ENCODE data around the gene ATG5. TPM values are rescaled to one million over a fixed set of nuclear protein-coding genes. Genes with fewer than 3 reads are reported as not detected.

The ATG5 gene
- total RNA-seq, 2 donors from 2014 or later: 21.1 to 26.5 TPM

DNA sequence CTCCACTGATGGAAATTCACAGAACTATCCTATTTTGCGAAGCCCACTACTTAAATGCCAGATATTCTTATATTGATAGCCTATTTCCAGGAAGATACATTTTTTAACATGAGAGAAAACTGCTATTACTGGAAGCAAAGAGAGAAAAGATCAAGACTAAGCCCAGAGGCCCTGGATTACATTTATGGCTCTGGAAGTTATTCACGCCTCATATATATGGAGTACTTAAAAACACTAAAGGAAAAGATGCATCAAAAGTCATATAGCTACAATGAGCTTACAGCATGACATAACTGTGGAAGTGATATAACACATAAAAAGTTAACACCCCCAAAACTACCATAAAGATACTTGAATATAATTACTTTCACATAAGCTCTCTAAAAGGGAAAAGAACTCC lies 19.8 kb downstream of the ATG5 start:
- WGBS, 2 donors: 66 to 97% methylated on average over 2 of the region's 2 CpGs
- H3K36me3 ChIP-seq (replicated peaks in 1 of 2; ENCODE audit: insufficient read depth in 1 of 2, low read depth in 2 of 2): no peaks in the 10 kb centered on the region
- no peak overlapping the region for H3K27ac ChIP-seq
- H3K27me3 ChIP-seq: no peaks in the 10 kb centered on the region
- no peaks in the 10 kb centered on the region for H3K9me3 ChIP-seq
- H3K4me3 ChIP-seq: no peak overlapping the region
- ATAC-seq (no peak), DNase-seq (no peak)
- peaks cover 19% of the 10 kb centered on the region for H3K4me1 ChIP-seq
- TF ChIP-seq, protein P1, sequence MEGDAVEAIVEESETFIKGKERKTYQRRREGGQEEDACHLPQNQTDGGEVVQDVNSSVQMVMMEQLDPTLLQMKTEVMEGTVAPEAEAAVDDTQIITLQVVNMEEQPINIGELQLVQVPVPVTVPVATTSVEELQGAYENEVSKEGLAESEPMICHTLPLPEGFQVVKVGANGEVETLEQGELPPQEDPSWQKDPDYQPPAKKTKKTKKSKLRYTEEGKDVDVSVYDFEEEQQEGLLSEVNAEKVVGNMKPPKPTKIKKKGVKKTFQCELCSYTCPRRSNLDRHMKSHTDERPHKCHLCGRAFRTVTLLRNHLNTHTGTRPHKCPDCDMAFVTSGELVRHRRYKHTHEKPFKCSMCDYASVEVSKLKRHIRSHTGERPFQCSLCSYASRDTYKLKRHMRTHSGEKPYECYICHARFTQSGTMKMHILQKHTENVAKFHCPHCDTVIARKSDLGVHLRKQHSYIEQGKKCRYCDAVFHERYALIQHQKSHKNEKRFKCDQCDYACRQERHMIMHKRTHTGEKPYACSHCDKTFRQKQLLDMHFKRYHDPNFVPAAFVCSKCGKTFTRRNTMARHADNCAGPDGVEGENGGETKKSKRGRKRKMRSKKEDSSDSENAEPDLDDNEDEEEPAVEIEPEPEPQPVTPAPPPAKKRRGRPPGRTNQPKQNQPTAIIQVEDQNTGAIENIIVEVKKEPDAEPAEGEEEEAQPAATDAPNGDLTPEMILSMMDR (IDR thresholded peaks at IDR 0.05): no peak
- no peak for TF ChIP-seq POLR2A (IDR thresholded peaks at IDR 0.05)
- intact Hi-C loops (cut with DNase I): no loop called here

DNA sequence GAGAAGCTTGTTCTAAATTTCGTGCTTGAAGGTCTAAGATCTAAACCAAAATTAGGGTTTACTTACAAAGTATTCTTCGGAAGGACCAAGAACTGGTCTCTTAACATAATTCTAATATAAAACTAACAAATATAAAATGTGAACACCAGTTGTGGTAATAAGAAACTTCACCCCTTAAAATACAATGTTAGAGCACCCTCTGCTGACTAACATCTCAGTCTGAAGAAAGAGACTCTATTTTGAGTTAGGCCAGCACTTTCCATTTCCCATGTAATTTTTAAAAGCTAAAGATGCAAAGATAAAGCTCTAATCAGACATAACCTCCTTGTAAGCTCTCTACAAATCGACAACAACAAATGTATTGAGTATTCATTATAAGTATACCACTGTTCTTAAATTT lies 24.6 kb downstream of the ATG5 start:
- no peaks in the 10 kb centered on the region for H3K9me3 ChIP-seq
- ATAC-seq: no peak
- no peak overlapping the region for H3K4me3 ChIP-seq
- no peaks in the 10 kb centered on the region for H3K27me3 ChIP-seq
- H3K36me3 ChIP-seq (replicated peaks in 1 of 2; ENCODE audit: insufficient read depth in 1 of 2, low read depth in 2 of 2): no peaks in the 10 kb centered on the region
- DNase-seq: no peak
- 37 to 39% methylated on average over 3 of the region's 3 CpGs for WGBS, 2 donors
- intact Hi-C loops (cut with DNase I): no loop called here
- peaks cover 22% of the 10 kb centered on the region for H3K4me1 ChIP-seq
- H3K27ac ChIP-seq: no peak overlapping the region
- TF ChIP-seq, protein P1 (IDR thresholded peaks at IDR 0.05): peak in 6 of 7 experiments; percentile 30 to 52 (median 47)
- no peak for TF ChIP-seq POLR2A (IDR thresholded peaks at IDR 0.05)

DNA sequence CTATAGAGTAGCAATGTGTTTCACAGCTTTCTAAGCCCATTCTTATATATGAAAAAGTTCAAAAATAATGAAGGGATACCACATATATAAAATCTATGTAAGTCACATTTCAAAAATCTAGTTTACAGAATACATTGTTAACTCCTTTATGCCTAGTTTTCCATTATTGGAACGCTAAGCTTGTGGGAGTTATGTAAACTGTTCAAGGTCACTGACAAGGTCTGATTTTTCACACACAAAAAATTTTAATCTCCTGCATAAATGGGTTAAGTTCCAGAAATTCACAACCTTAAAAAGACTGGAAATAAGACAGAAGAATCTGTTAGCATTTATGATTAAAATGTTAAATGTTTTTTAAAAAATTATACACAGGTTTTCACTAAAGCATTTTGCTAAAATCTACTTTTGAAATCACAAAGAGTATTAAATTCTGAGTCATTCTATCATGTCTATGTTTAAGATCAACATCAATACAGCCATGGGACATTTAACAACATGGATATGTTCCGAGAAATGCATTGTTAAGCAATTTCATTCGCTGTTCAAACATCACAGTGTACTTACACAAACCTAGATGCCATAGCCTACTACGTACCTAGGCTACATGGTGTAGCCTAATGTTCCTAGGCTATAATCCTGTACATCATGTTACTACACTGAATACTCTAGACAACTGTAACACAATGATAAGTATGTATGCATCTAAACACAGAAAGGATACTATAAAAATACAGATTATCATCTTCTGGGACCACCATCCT lies 25.4 kb downstream of the ATG5 start:
- intact Hi-C loops (cut with DNase I): no loop called here
- Histone ChIP-seq H3K27ac (no peak overlapping the region), H3K27me3 (no peaks in the 10 kb centered on the region), H3K4me3 (no peak overlapping the region), H3K4me1 (peaks cover 22% of the 10 kb centered on the region), H3K36me3 (replicated peaks in 1 of 2; ENCODE audit: insufficient read depth in 1 of 2, low read depth in 2 of 2) (no peaks in the 10 kb centered on the region), H3K9me3 (no peaks in the 10 kb centered on the region)
- TF ChIP-seq, protein P1 (IDR thresholded peaks at IDR 0.05): no peak
- TF ChIP-seq POLR2A (IDR thresholded peaks at IDR 0.05): no peak
- no peak for DNase-seq
- ATAC-seq: no peak
- whole genome bisulfite sequencing, 2 donors: 42 to 61% methylated on average over 4 of the region's 4 CpGs

DNA sequence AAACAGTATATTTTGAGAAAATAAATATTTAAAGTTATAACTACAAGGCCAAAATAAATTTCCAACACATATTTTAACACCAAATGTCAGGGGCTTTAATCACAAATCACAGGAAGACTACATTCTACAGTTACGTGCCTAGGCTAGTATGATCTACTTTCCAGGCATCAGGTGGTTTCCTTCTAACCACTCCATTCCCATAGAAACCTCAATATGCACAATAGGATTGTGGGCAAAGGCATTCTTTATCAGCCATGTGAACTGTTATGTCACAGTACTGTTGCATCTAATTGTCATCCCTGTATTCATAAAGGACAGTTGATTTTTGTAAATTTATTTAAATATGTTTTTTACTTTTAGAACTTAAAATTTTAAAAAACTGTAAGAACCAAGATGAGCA lies 32.4 kb downstream of the ATG5 start:
- H3K4me3 ChIP-seq: no peak overlapping the region
- peaks cover 0 to 8% of the 10 kb centered on the region in 2 donors for H3K36me3 ChIP-seq (replicated peaks in 1 of 2; ENCODE audit: insufficient read depth in 1 of 2, low read depth in 2 of 2)
- H3K27ac ChIP-seq: no peak overlapping the region
- no peaks in the 10 kb centered on the region for H3K9me3 ChIP-seq
- H3K27me3 ChIP-seq: no peaks in the 10 kb centered on the region
- 97 to 100% methylated on average over 1 of the region's 1 CpG for WGBS, 2 donors
- DNase-seq (no peak), ATAC-seq (no peak)
- H3K4me1 ChIP-seq: peaks cover 4% of the 10 kb centered on the region
- TF ChIP-seq, protein P1 (IDR thresholded peaks at IDR 0.05): no peak
- TF ChIP-seq POLR2A (IDR thresholded peaks at IDR 0.05): no peak
- intact Hi-C loops (cut with DNase I): no loop called here

DNA sequence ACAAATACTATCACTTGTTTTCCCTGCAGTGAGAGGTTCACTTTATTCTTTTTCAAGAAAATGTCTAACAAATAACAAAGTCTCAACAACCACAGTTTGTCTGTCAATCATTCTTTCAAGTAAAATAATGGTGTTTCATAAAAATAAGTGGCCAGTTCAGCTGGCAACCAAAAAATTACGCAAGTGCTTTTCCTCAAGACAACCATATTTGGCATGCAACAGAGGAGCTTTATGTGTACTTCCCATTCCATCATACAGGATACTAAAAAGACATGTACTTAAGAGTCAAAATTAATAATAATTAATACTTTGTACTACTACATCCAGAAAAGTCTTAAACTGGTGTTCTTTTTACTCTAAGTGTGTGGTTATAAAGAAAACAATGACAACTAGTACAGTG lies 34.6 kb downstream of the ATG5 start:
- intact Hi-C loops (cut with DNase I): no loop called here
- ATAC-seq (no peak), DNase-seq (no peak)
- Histone ChIP-seq H3K4me1 (peaks cover 4% of the 10 kb centered on the region), H3K27ac (no peak overlapping the region), H3K4me3 (no peak overlapping the region), H3K36me3 (replicated peaks in 1 of 2; ENCODE audit: insufficient read depth in 1 of 2, low read depth in 2 of 2) (peaks cover 0 to 8% of the 10 kb centered on the region in 2 donors), H3K9me3 (no peaks in the 10 kb centered on the region), H3K27me3 (no peaks in the 10 kb centered on the region)
- WGBS, 2 donors: 92 to 96% methylated on average over 1 of the region's 1 CpG
- TF ChIP-seq, protein P1 (IDR thresholded peaks at IDR 0.05): no peak
- TF ChIP-seq POLR2A (IDR thresholded peaks at IDR 0.05): no peak
